Astrocyte (in vitro differentiated cells and primary cell): ENCODE results near the gene UBA52.

Source experiments
- CTCF ChIP-seq: IDR thresholded peaks from 2 replicates; pipeline ENCODE4 v1.5.1; 2011; ENCODE audit warnings: low read depth, mild to moderate bottlenecking, inconsistent platforms, low read length, moderate library complexity; ENCODE audit not compliant: insufficient read depth
- EZH2 ChIP-seq: IDR thresholded peaks from 2 replicates; pipeline ENCODE4 v1.6.1; 2012; ENCODE audit warnings: mild to moderate bottlenecking, low read length, inconsistent platforms; ENCODE audit not compliant: insufficient read depth

- no peak for TF ChIP-seq CTCF
- TF ChIP-seq EZH2: no peak
Observed at GRCh38 chr19:18618236-18618635, 46.6 kb downstream of the UBA52 start.
